Muscle of back (tissue), 11 donors: ENCODE measurements around the gene ZNF268. TPM values are rescaled to one million over a fixed set of nuclear protein-coding genes. Genes with fewer than 3 reads are reported as not detected.

Experiments used
- DNase-seq, 3 donors: peaks; one replicate each; pipeline versions ENCODE4 v3.0.0 to v3.0.0-alpha.2; 2013
- polyA plus RNA-seq, 10 donors: library from polyadenylated mRNA; unstranded; fragments of 120-200 nt; gene quantifications; one replicate each; pipeline ENCODE4 v1.2.1, GENCODE V29; 2013; ENCODE audit not compliant: insufficient read length in 10 of 10

The ZNF268 gene
- polyA plus RNA-seq, 10 donors: 8.2 to 12.2 (median 10.2) TPM

- no peak for DNase-seq
Measured at GRCh38 chr12:133225527-133225926, 44.2 kb downstream of the ZNF268 start.

- no peak for DNase-seq
Measured at GRCh38 chr12:133226690-133227089, 45.4 kb downstream of the ZNF268 start.

- no peak for DNase-seq
Measured at GRCh38 chr12:133227281-133227852, 46.1 kb downstream of the ZNF268 start.

- no peak for DNase-seq
Measured at GRCh38 chr12:133231001-133231400, 49.7 kb downstream of the ZNF268 start.

DNA sequence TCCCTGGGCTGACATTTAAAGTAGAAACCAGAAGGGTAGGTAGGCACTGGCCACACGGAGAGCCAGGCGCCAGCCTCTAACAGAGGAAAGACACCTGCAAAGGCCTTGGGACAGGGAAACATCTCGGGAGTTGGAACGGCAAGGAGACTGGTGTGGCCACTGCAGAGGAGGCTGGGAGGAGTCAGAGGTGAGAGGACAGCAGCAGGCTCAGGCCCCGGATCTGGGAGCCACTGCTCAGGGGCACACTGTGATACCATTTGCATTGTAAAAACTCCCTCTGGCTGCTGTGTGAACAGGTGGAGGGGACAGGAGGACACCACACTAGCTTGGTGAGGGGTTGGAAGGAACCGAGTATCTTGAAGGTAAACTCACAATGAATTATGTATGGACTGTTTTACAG, 51.7 kb downstream of the ZNF268 start:
- no peak for DNase-seq

DNA sequence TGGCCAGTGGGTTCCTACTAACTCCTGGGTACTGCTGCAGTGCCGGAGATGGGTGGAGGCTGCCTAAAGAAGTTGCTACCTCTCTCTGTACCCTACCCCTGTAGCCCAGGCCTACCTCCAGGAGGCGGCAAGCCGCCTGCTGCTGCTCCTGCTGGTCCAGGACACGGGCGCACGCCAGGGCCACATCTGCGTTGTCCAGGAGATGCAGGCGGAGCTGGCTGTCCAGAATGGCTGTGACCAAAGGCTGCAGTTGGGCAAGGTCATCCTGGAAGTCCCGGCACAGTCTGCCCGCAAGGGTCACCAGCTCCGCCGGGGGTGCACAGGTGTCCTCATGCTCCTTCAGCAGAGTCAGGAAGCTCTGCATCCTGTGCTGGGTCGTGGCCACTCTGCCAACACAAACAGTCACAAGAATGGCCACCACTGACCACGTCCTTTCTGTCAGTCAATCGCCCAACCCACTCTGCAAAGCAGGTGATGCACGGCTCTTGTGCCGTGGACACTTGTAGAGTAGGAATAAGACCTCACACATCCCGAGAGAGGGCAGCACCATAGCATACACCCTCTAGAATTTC, 52.8 kb downstream of the ZNF268 start:
- no peak for DNase-seq

GRCh38 chr12:133234971-133235370, 53.7 kb downstream of the ZNF268 start:
- no peak for DNase-seq

- DNase-seq: no peak
Measured at GRCh38 chr12:133235401-133236112, 54.3 kb downstream of the ZNF268 start, which contains the start of gene ANHX. ANHX (minus strand) TSS chr12:133235877; CDS start chr12:133234356, 1,521 bp downstream.

GRCh38 chr12:133236144-133236543, 54.8 kb downstream of the ZNF268 start:
- no peak for DNase-seq

- no peak for DNase-seq
Measured at GRCh38 chr12:133236556-133236955, 55.3 kb downstream of the ZNF268 start.

- no peak for DNase-seq
Measured at GRCh38 chr12:133251732-133252131, 70.4 kb downstream of the ZNF268 start.

DNA sequence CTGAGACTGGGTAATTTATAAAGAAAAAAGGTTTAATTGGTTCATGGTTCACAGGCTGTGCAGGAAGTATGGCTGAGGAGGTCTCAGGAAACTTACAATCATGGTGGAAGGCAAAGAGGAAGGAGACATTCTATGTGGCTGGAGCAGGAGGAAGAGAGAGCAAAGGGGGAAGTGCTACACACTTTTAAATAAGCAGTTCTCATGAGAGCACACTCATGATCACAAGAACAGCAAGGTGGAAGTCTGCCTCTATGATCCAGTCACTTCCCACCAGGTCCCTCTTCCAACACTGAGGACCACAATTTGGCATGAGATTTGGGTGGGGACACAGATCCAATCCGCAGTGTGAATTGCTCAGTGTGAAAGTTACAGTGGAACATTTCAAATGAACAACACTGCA, 74.5 kb downstream of the ZNF268 start:
- peak in 1 of 3 donors; percentile 12 for DNase-seq

DNA sequence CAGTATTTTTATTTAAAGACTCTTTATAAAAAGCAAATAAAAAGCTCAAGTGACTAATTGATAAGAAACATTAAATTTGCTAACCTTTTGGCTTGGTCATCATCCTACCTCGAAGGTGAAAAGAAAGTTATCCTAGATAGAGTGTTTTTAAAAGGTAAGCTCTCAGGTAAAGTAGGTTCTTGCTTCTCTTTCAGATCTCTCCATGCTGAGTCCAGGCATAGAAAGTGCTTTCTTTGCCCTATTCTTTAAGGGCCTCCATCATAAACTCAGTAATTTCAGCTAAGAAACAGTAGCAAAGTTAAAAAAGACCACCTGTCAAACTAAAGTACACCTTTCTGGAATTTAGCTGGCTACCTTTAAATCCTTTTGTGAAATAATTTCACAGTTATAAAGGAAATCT, 75.0 kb downstream of the ZNF268 start:
- peak in 2 of 3 donors; percentile 1 to 30 for DNase-seq

GRCh38 chr12:133264173-133264572, 82.9 kb downstream of the ZNF268 start:
- DNase-seq: no peak

Other genes with a start within 250 kb of the ZNF268 start
- gene ZNF605, start 225.2 kb upstream of the ZNF268 start, polyA plus RNA-seq: 10 to 100 TPM in 8 of 10 donors, 1 to 10 TPM in 2; 8.9 to 18.7 (median 12.5) TPM
- gene ZNF26, start 195.1 kb upstream of the ZNF268 start, polyA plus RNA-seq: 10 to 100 TPM in 3 of 10 donors, 1 to 10 TPM in 7; 6.8 to 11.3 (median 7.8) TPM
- gene ZNF84, start 144.0 kb upstream of the ZNF268 start, polyA plus RNA-seq: 10 to 100 TPM; 22.8 to 40.7 (median 31.6) TPM
- gene ZNF140, start 100.6 kb upstream of the ZNF268 start, polyA plus RNA-seq: 10 to 100 TPM; 13.9 to 22.0 (median 17.4) TPM
- gene ZNF891, start 51.2 kb upstream of the ZNF268 start, polyA plus RNA-seq: 1 to 10 TPM; 1.0 to 3.4 (median 1.8) TPM
- 1 to 10 TPM; 3.7 to 8.4 (median 6.8) TPM for gene ZNF10, start 50.9 kb upstream of the ZNF268 start, polyA plus RNA-seq
- gene ANHX, start 54.4 kb downstream of the ZNF268 start, polyA plus RNA-seq: under 1 TPM in 2 of 10 donors, not detected in 8; 0.27 to 0.67 TPM